HCT116 (cell line): ENCODE measurements around the gene CIB4. TPM values are rescaled to one million over a fixed set of nuclear protein-coding genes. Genes with fewer than 3 reads are reported as not detected.

Experiments used
- ATAC-seq: fragments of 200-7000 bp; cut with Tn5 transposase; 2 replicates; pipeline ENCODE4 v1.9.1; 2020; ENCODE audit warnings: mild to moderate bottlenecking, moderate library complexity
- BruUV-seq: library from RNA; stranded (reverse); fragments of 400-500 nt; replicated peaks from 2 replicates; lab custom pipeline; 2021; lab: Mats Ljungman, UMichigan
- CTCF ChIA-PET: fragments of 300-600 bp; sonication (Branson Sonifier 250); formaldehyde crosslinking; loops from one replicate; lab custom pipeline; 2021; ENCODE audit warnings: antibody characterized with exemption; lab: Charles Lee
- POLR2A ChIA-PET: fragments of 300-600, 350-600 bp; sonication (Branson Sonifier 250); formaldehyde crosslinking; loops from one replicate; lab custom pipeline; 2021; ENCODE audit warnings: antibody characterized with exemption; lab: Charles Lee
- RAD21 ChIA-PET, 2 experiments: fragments of 300-600 bp; sonication (Branson Sonifier 250); formaldehyde crosslinking; loops; one replicate each; lab custom pipeline; 2023; ENCODE audit warnings: low total read pairs in 2 of 2; ENCODE audit not compliant: uncharacterized antibody in 2 of 2, unreplicated experiment in 2 of 2, low non-redundant PET in 1 of 2; lab: Charles Lee
- DNase-seq: peaks from one replicate; pipeline ENCODE4 v3.0.0-alpha.2; 2010; ENCODE audit warnings: low read depth, low spot score
- H2AFZ ChIP-seq: fragments of 200-600 bp; shearing (Covaris generic), sonication (generic); 2 replicates; pipeline ENCODE4 v1.6.1; 2017; ENCODE audit warnings: low read depth, mixed run types, mixed read lengths, antibody characterized with exemption, low read length; ENCODE audit not compliant: poor library complexity, severe bottlenecking
- H3K27ac ChIP-seq: 2 replicates; pipeline ENCODE4 v1.5.1; 2012; ENCODE audit warnings: low read depth, low read length
- H3K27me3 ChIP-seq: fragments of 200-600 bp; sonication (generic); 2 replicates; pipeline ENCODE4 v1.6.1; 2016; ENCODE audit warnings: mixed run types, low read length, mixed read lengths; ENCODE audit not compliant: insufficient read depth
- H3K36me3 ChIP-seq, 2 experiments: fragments of 200-500 bp in 1 of 2; fragments of 200-600 bp in 1 of 2; sonication (Bioruptor generic) in 1 of 2; sonication (generic) in 1 of 2; 2 replicates each; pipeline versions ENCODE4 v1.5.1 to v1.6.1; 2014 to 2016; ENCODE audit warnings: low read length in 2 of 2, inconsistent platforms in 1 of 2, mixed read lengths in 1 of 2, mixed run types in 1 of 2; ENCODE audit not compliant: insufficient read depth in 2 of 2, control insufficient read depth in 1 of 2
- H3K4me1 ChIP-seq, 2 experiments: fragments of 200-600 bp in 1 of 2; sonication (generic) in 1 of 2; 2 replicates each; pipeline versions ENCODE4 v1.5.1 to v1.6.1; 2012 to 2017; ENCODE audit warnings: low read length in 2 of 2, inconsistent platforms in 1 of 2, mild to moderate bottlenecking in 1 of 2, mixed read lengths in 1 of 2, mixed run types in 1 of 2, moderate library complexity in 1 of 2; ENCODE audit not compliant: insufficient read depth in 2 of 2, control insufficient read depth in 1 of 2
- H3K4me2 ChIP-seq: fragments of 200-600 bp; sonication (generic); 2 replicates; pipeline ENCODE4 v1.6.1; 2017; ENCODE audit warnings: mixed run types, low read length, mixed read lengths
- H3K4me3 ChIP-seq, 2 experiments: fragments of 200-600 bp in 1 of 2; sonication (generic) in 1 of 2; replicated peaks in 1 of 2; 2 replicates each; pipeline ENCODE4 v1.5.1; 2011 to 2016; ENCODE audit warnings: low read length in 2 of 2, control low read depth in 1 of 2, low read depth in 1 of 2, mild to moderate bottlenecking in 1 of 2, mixed read lengths in 1 of 2, mixed run types in 1 of 2
- H3K79me2 ChIP-seq: fragments of 200-600 bp; sonication (generic); 2 replicates; pipeline ENCODE4 v1.6.1; 2017; ENCODE audit warnings: mild to moderate bottlenecking, mixed run types, low read length, moderate library complexity, mixed read lengths; ENCODE audit not compliant: insufficient read depth
- H3K9ac ChIP-seq: fragments of 200-600 bp; sonication (generic); 2 replicates; pipeline ENCODE4 v1.6.1; 2016; ENCODE audit warnings: low read length, mixed read lengths
- H3K9me2 ChIP-seq: fragments of 200-600 bp; sonication (generic), shearing (Covaris generic); 2 replicates; pipeline ENCODE4 v1.6.1; 2017; ENCODE audit warnings: mixed run types, mild to moderate bottlenecking, moderate library complexity; ENCODE audit not compliant: insufficient read depth
- H3K9me3 ChIP-seq, 2 experiments: fragments of 200-500 bp in 1 of 2; fragments of 200-600 bp in 1 of 2; sonication (Bioruptor generic) in 1 of 2; sonication (generic) in 1 of 2; 2 replicates each; pipeline ENCODE4 v1.6.1; 2014 to 2017; ENCODE audit warnings: low read length in 2 of 2, mixed read lengths in 2 of 2, inconsistent platforms in 1 of 2, low read depth in 1 of 2, mild to moderate bottlenecking in 1 of 2, mixed run types in 1 of 2, moderate library complexity in 1 of 2; ENCODE audit not compliant: control insufficient read depth in 1 of 2, insufficient read depth in 1 of 2
- H4K20me1 ChIP-seq: fragments of 200-600 bp; sonication (generic), shearing (Covaris generic); 2 replicates; pipeline ENCODE4 v1.6.1; 2017; ENCODE audit warnings: mixed run types, mild to moderate bottlenecking, moderate library complexity; ENCODE audit not compliant: insufficient read depth
- ATF3 ChIP-seq: IDR thresholded peaks from 2 replicates; pipeline ENCODE4 v1.6.1; 2012
- CBX3 ChIP-seq: IDR thresholded peaks from 2 replicates; pipeline ENCODE4 v1.6.1; 2012; ENCODE audit warnings: low read depth
- EGR1 ChIP-seq: IDR thresholded peaks from 2 replicates; pipeline ENCODE4 v1.6.1; 2012; ENCODE audit warnings: low read depth
- ELF1 ChIP-seq: IDR thresholded peaks from 2 replicates; pipeline ENCODE4 v1.6.1; 2012; ENCODE audit warnings: low read depth, borderline replicate concordance
- EZH2 ChIP-seq: fragments of 200-600 bp; sonication (generic); IDR thresholded peaks from 2 replicates; pipeline ENCODE4 v1.6.1; 2017; ENCODE audit warnings: antibody characterized with exemption, mixed run types
- EZH2phosphoT487 ChIP-seq: fragments of 200-600 bp; IDR thresholded peaks from 2 replicates; pipeline ENCODE4 v1.6.1; 2018; ENCODE audit warnings: antibody characterized with exemption, borderline replicate concordance
- FOSL1 ChIP-seq: IDR thresholded peaks from 2 replicates; pipeline ENCODE4 v1.6.1; 2012; ENCODE audit warnings: low read depth
- JUND ChIP-seq: IDR thresholded peaks from 2 replicates; pipeline ENCODE4 v1.6.1; 2012
- MAX ChIP-seq: IDR thresholded peaks from 2 replicates; pipeline ENCODE4 v1.6.1; 2012
- POLR2A ChIP-seq: IDR thresholded peaks from 2 replicates; pipeline ENCODE4 v1.7.0; 2011; ENCODE audit warnings: borderline replicate concordance; ENCODE audit not compliant: insufficient read depth, insufficient read length; ENCODE audit errors: extremely low read depth
- POLR2AphosphoS5 ChIP-seq: IDR thresholded peaks from 2 replicates; pipeline ENCODE4 v1.6.1; 2011; ENCODE audit warnings: mild to moderate bottlenecking, low read depth, low read length, moderate library complexity
- RAD21 ChIP-seq: IDR thresholded peaks from 2 replicates; pipeline ENCODE4 v1.6.1; 2012; ENCODE audit warnings: low read depth, mild to moderate bottlenecking
- REST ChIP-seq: IDR thresholded peaks from 2 replicates; pipeline ENCODE4 v1.6.1; 2012; ENCODE audit warnings: low read depth
- SIN3A ChIP-seq: IDR thresholded peaks from 2 replicates; pipeline ENCODE4 v1.6.1; 2012; ENCODE audit warnings: low read depth
- SP1 ChIP-seq: IDR thresholded peaks from 2 replicates; pipeline ENCODE4 v1.6.1; 2012; ENCODE audit warnings: low read depth
- SRF ChIP-seq: IDR thresholded peaks from 2 replicates; pipeline ENCODE4 v1.6.1; 2012; ENCODE audit warnings: low read depth
- TCF7L2 ChIP-seq: IDR thresholded peaks from 2 replicates; pipeline ENCODE4 v1.7.0; 2011; ENCODE audit warnings: borderline replicate concordance, inconsistent platforms; ENCODE audit not compliant: insufficient read depth, insufficient read length; ENCODE audit errors: extremely low read depth
- YY1 ChIP-seq: IDR thresholded peaks from 2 replicates; pipeline ENCODE4 v1.6.1; 2011; ENCODE audit warnings: low read length, low read depth, moderate library complexity, mild to moderate bottlenecking; ENCODE audit not compliant: insufficient replicate concordance; ENCODE audit errors: extremely low read depth
- intact Hi-C: fragments of 100-400 bp; cut with micrococcal nuclease; formaldehyde crosslinking; loops from 2 replicates; pipeline ENCODE4 v1.10.0; 2022
- total RNA-seq: library from RNA; stranded (reverse); gene quantifications from one replicate; pipeline ENCODE4 v1.2.1, GENCODE V29; 2021; ENCODE audit not compliant: unreplicated experiment

Gene CIB4
- total RNA-seq, 1 experiment from 2014 or later = not detected

- H3K4me3 ChIP-seq = no peak overlapping the region
- H3K27me3 ChIP-seq = no peaks in the 10 kb centered on the region
- H4K20me1 ChIP-seq = no peaks in the 10 kb centered on the region
- ChIA-PET CTCF (interaction anchor here (0.6 kb wide), 1 partner anchor 151 kb away, joined by 5 read pairs; no protein-coding TSS in a partner anchor), RAD21 (interaction anchor here in 1 of 2 experiments (0.7 kb wide), 1 partner anchor 72 kb away, joined by 4 read pairs; no protein-coding TSS in a partner anchor), POLR2A (no interaction called here)
- ATAC-seq = no peak
- no peaks in the 10 kb centered on the region for H3K79me2 ChIP-seq
- H3K9me2 ChIP-seq = no peaks in the 10 kb centered on the region
- no peak overlapping the region for H3K27ac ChIP-seq
- no TSS peak for BruUV-seq
- TF ChIP-seq EZH2 (no peak), SRF (no peak), ELF1 (no peak), POLR2AphosphoS5 (no peak), FOSL1 (no peak), CBX3 (no peak), SP1 (no peak), TCF7L2 (no peak), POLR2A (no peak), JUND (no peak), EZH2phosphoT487 (no peak), EGR1 (no peak), REST (no peak), MAX (no peak), SIN3A (no peak), ATF3 (no peak), YY1 (no peak), RAD21 (no peak)
- H3K36me3 ChIP-seq = no peaks in the 10 kb centered on the region
- H3K4me2 ChIP-seq = no peak overlapping the region
- no peak overlapping the region for H3K9ac ChIP-seq
- DNase-seq = no peak
- H2AFZ ChIP-seq = no peak overlapping the region
- peaks cover 0 to 9% of the 10 kb centered on the region in 2 experiments; a peak in 1 of 4 replicates for H3K4me1 ChIP-seq
- H3K9me3 ChIP-seq = no peaks in the 10 kb centered on the region
- intact Hi-C loops = loop anchor here (10.0 kb wide), 2 partner anchors 338 to 618 kb away; no protein-coding TSS in a partner anchor
These were observed 68.6 kb downstream of the CIB4 start for GRCh38 chr2:26572591-26572990.
